ENCODE measurements around the gene KANSL1.

DNA sequence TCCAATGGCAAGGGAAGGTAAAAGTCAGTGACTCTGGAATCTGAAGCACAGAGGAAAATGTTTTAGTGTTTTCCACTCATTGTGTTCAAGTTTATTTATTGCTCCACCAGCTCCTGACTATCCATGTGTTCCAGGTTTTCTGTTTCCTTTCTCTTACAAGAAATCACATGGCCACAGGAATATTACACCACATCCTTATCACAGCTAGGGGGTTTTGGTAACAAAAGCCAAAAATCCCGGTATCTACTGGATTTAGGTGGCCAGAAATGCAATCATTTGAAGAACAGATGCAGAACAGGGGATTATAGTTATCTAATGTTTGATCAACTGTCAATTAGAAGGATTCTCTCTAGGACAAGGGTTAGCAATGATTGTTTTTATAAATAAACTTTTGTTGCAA, 146.3 kb downstream of the KANSL1 start:
- no peak for TF ChIP-seq POLR2AphosphoS5 (IDR thresholded peaks at IDR 0.05)
- TF ChIP-seq, protein P1, sequence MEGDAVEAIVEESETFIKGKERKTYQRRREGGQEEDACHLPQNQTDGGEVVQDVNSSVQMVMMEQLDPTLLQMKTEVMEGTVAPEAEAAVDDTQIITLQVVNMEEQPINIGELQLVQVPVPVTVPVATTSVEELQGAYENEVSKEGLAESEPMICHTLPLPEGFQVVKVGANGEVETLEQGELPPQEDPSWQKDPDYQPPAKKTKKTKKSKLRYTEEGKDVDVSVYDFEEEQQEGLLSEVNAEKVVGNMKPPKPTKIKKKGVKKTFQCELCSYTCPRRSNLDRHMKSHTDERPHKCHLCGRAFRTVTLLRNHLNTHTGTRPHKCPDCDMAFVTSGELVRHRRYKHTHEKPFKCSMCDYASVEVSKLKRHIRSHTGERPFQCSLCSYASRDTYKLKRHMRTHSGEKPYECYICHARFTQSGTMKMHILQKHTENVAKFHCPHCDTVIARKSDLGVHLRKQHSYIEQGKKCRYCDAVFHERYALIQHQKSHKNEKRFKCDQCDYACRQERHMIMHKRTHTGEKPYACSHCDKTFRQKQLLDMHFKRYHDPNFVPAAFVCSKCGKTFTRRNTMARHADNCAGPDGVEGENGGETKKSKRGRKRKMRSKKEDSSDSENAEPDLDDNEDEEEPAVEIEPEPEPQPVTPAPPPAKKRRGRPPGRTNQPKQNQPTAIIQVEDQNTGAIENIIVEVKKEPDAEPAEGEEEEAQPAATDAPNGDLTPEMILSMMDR (IDR thresholded peaks at IDR 0.05): no peak
